HG03108 (cell line): ENCODE results near the gene CRYGS.
"Not testable (repeated sequence)": the region's sequence is repeated elsewhere in the genome, so short reads cannot be mapped to it uniquely, and the experiment has no call there.

Source experiments
- ATAC-seq: cut with Tn5 transposase; IDR thresholded peaks from one replicate; pipeline ENCODE4 v1.9.1; 2021; ENCODE audit warnings: moderate library complexity; ENCODE audit not compliant: unreplicated experiment

Gene CRYGS

GRCh38 chr3:186520431-186520830, 23.7 kb downstream of the CRYGS start:
- no peak for ATAC-seq

GRCh38 chr3:186519021-186519658, 25.0 kb downstream of the CRYGS start:
- ATAC-seq: peak; percentile 45

GRCh38 chr3:186517218-186517617, 27.0 kb downstream of the CRYGS start:
- ATAC-seq: no peak

GRCh38 chr3:186516646-186517045, 27.5 kb downstream of the CRYGS start:
- no peak for ATAC-seq

GRCh38 chr3:186515125-186515524, 29.1 kb downstream of the CRYGS start:
- no peak for ATAC-seq

GRCh38 chr3:186514296-186515002, 29.7 kb downstream of the CRYGS start:
- ATAC-seq: no peak

- no peak for ATAC-seq
Measured at GRCh38 chr3:186513386-186513785, 30.8 kb downstream of the CRYGS start.

GRCh38 chr3:186512570-186513302, 31.4 kb downstream of the CRYGS start:
- ATAC-seq: no peak

- ATAC-seq: no peak
Measured at GRCh38 chr3:186511702-186512101, 32.5 kb downstream of the CRYGS start.

GRCh38 chr3:186511245-186511644, 32.9 kb downstream of the CRYGS start:
- peak; percentile 78 for ATAC-seq

GRCh38 chr3:186510374-186511079, 33.7 kb downstream of the CRYGS start:
- no peak for ATAC-seq

GRCh38 chr3:186509423-186509822, 34.8 kb downstream of the CRYGS start:
- no peak for ATAC-seq

GRCh38 chr3:186506857-186507256, 37.3 kb downstream of the CRYGS start:
- ATAC-seq: no peak

GRCh38 chr3:186506191-186506739, 37.9 kb downstream of the CRYGS start:
- ATAC-seq: no peak

- ATAC-seq: no peak
Measured at GRCh38 chr3:186502966-186503712, 41.0 kb downstream of the CRYGS start.

- ATAC-seq: no peak
Measured at GRCh38 chr3:186502138-186502948, 41.8 kb downstream of the CRYGS start.

GRCh38 chr3:186499949-186500348, 44.2 kb downstream of the CRYGS start:
- not testable (repeated sequence) for ATAC-seq

- ATAC-seq: not testable (repeated sequence)
Measured at GRCh38 chr3:186498022-186498421, 46.2 kb downstream of the CRYGS start.

GRCh38 chr3:186497608-186498007, 46.6 kb downstream of the CRYGS start:
- no peak for ATAC-seq
